Right lobe of liver (tissue), 4 donors: Measurements from ENCODE around the gene MYO5B.

ENCODE experiments used
- CTCF ChIP-seq, 4 donors: fragments of 200-600 bp in 3 of 4; fragments of 450-650 bp in 1 of 4; IDR thresholded peaks; one replicate each; pipeline versions ENCODE4 v1.5.1 to v1.8.0; 2016 to 2022; ENCODE audit warnings: antibody characterized with exemption in 4 of 4, mild to moderate bottlenecking in 2 of 4
- POLR2A ChIP-seq: fragments of 450-650 bp; IDR thresholded peaks from one replicate; pipeline ENCODE4 v1.6.1; 2017; ENCODE audit warnings: antibody characterized with exemption, mild to moderate bottlenecking
- donor health status: DM: no; HTN: no; CAD: no.
- donor health status: DM: no; HTN: no; CAD: no.
- donor health status: DM: no; HTN: yes; CAD: no.

DNA sequence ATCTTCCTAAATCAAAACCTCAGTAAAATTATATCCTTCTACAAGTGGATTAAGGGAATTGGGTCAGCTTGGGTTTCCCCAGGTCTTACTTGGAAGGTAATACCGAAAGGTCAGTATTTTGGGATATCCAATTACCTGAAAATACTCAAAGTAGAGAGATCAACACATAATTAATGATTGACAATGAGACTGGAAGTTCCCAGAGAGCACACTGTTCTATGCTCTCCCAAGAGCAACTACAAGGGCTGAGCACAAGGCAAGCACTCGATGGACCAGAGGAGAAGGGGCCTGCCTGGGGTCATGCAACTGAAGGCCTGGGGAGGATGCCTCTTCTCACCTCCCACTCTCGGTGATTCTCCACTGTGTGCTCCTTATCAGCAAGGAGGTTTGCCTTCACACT, 222.4 kb downstream of the MYO5B start:
- TF ChIP-seq POLR2A (no peak), CTCF (IDR thresholded peaks at IDR 0.05) (no peak)
